ENCODE data around the gene GALT. TPM values are rescaled to one million over a fixed set of nuclear protein-coding genes. Genes with fewer than 3 reads are reported as not detected.

Gene GALT
- total RNA-seq, 1 donor from 2014 or later, result 14.6 TPM

- ATAC-seq, result no peak
These were observed 39.8 kb downstream of the GALT start for GRCh38 chr9:34686231-34686630.

GRCh38 chr9:34686732-34687131 is 40.3 kb downstream of the GALT start:
- no peak for ATAC-seq

- ATAC-seq, result no peak
These were observed 41.0 kb downstream of the GALT start for GRCh38 chr9:34687276-34688030.

GRCh38 chr9:34688329-34689115 is 42.0 kb downstream of the GALT start:
- ATAC-seq, result no peak

- no peak for ATAC-seq
These were observed 42.6 kb downstream of the GALT start for GRCh38 chr9:34689116-34689470.

GRCh38 chr9:34689512-34689911 is 43.0 kb downstream of the GALT start:
- no peak for ATAC-seq

- ATAC-seq, result no peak
These were observed 44.8 kb downstream of the GALT start, which contains the start of gene CCL19 for GRCh38 chr9:34690983-34691935. Gene CCL19 (minus strand): TSS chr9:34691276. CDS start chr9:34691139, 137 bp downstream.

- ATAC-seq, result no peak
These were observed 45.5 kb downstream of the GALT start for GRCh38 chr9:34691936-34692315.

GRCh38 chr9:34693560-34693959 is 47.1 kb downstream of the GALT start:
- ATAC-seq, result no peak

- ATAC-seq, result no peak
These were observed 48.3 kb downstream of the GALT start for GRCh38 chr9:34694811-34695210.

Other genes starting within 250 kb of the GALT start
- gene FAM219A, start 188.1 kb upstream of the GALT start, total RNA-seq, result 4.5 TPM
- gene DNAI1, start 187.9 kb upstream of the GALT start, total RNA-seq, result not detected
- gene ENHO, start 123.7 kb upstream of the GALT start, total RNA-seq, result 0.24 TPM
- not detected for gene CNTFR, start 57.0 kb upstream of the GALT start, total RNA-seq
- gene RPP25L, start 34.6 kb upstream of the GALT start, total RNA-seq, result 26.3 TPM
- 120 TPM for gene DCTN3, start 26.2 kb upstream of the GALT start, total RNA-seq
- not detected for gene ARID3C, start 17.6 kb upstream of the GALT start, total RNA-seq
- 56.3 TPM for gene SIGMAR1, start 8.9 kb upstream of the GALT start, total RNA-seq
- 4.0 TPM for gene IL11RA, start 5.5 kb downstream of the GALT start, total RNA-seq
- 0.20 TPM for gene CCL27, start 16.0 kb downstream of the GALT start, total RNA-seq
- gene CCL19, start 44.6 kb downstream of the GALT start, total RNA-seq, result 5.1 TPM
- 18.5 TPM for gene CCL21, start 63.5 kb downstream of the GALT start, total RNA-seq